Measurements from ENCODE around the gene ERMN. TPM values are rescaled to one million over a fixed set of nuclear protein-coding genes. Genes with fewer than 3 reads are reported as not detected.

The ERMN gene
- total RNA-seq, 4 donors from 2014 or later, result 0.14 to 0.64 TPM; not detected in 2

GRCh38 chr2:157326698-157327097 is 1.1 kb upstream of the ERMN start:
- Histone ChIP-seq H3K4me1 (peaks cover 0 to 35% (median 17%) of the 10 kb centered on the region in 4 donors), H3K36me3 (no peaks in the 10 kb centered on the region), H3K4me3 (no peak overlapping the region), H3K27me3 (no peaks in the 10 kb centered on the region), H3K9me3 (no peaks in the 10 kb centered on the region), H3K27ac (no peak overlapping the region)
- TF ChIP-seq POLR2A (IDR thresholded peaks at IDR 0.05) (no peak), EP300 (IDR thresholded peaks at IDR 0.05; ENCODE audit: low read depth) (no peak), POLR2AphosphoS5 (IDR thresholded peaks at IDR 0.05) (no peak), CTCF (IDR thresholded peaks at IDR 0.05) (no peak)
- in situ Hi-C loops (cut with MboI; ENCODE audit: low pct_ligation_motif_present in 1 of 4, low pct_unique_long_range_greater_than_20kb in 1 of 4, low sequenced_read_pairs in 3 of 4), result loop anchor here in 2 of 4 donors (25.0 kb wide), 2 partner anchors 161 to 686 kb away; no protein-coding TSS in a partner anchor
- intact Hi-C loops (cut with DNase I; ENCODE audit: low total_unique reads), result no loop called here
- no peak for DNase-seq
- WGBS, 2 donors (ENCODE audit: low coverage in 1 of 2), result 78 to 90% methylated on average over 3 of the region's 3 CpGs

DNA sequence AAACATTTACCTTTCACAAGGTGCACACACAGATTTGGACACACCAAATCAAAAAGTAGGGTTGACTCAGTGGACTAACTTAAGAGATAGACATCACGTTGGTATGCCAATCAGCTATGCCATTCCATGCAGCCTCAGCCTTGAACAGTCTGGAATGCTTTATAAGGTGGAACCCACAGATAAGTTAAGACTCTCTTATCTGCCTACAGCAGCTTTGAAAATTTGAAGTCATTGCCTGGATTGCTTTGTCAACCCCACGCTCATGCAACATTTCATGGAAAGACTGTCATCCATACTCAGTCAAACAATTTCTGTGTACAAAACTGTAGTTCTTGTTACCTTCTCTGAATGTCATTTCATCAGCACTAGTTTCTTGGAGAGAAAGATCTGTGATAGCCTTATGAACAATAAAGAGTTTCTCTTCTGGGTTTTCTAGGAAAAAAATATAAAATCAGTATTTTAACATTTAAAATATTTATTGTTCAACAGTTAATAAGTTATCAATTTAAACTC is 1.2 kb downstream of the ERMN start:
- TF ChIP-seq EP300 (IDR thresholded peaks at IDR 0.05; ENCODE audit: low read depth) (no peak), CTCF (IDR thresholded peaks at IDR 0.05) (no peak), POLR2A (IDR thresholded peaks at IDR 0.05) (no peak), POLR2AphosphoS5 (IDR thresholded peaks at IDR 0.05) (no peak)
- WGBS, 2 donors (ENCODE audit: low coverage in 1 of 2), result 91 to 93% methylated on average over 2 of the region's 2 CpGs
- Histone ChIP-seq H3K4me1 (peaks cover 0 to 20% (median 10%) of the 10 kb centered on the region in 4 donors), H3K27ac (no peak overlapping the region), H3K36me3 (no peaks in the 10 kb centered on the region), H3K27me3 (no peaks in the 10 kb centered on the region), H3K9me3 (no peaks in the 10 kb centered on the region), H3K4me3 (no peak overlapping the region)
- no peak for DNase-seq
- intact Hi-C loops (cut with DNase I; ENCODE audit: low total_unique reads), result no loop called here
- in situ Hi-C loops (cut with MboI; ENCODE audit: low pct_ligation_motif_present in 1 of 4, low pct_unique_long_range_greater_than_20kb in 1 of 4, low sequenced_read_pairs in 3 of 4), result loop anchor here in 2 of 4 donors (25.0 kb wide), 2 partner anchors 438 to 688 kb away; no protein-coding TSS in a partner anchor

GRCh38 chr2:157322432-157322831 is 3.2 kb downstream of the ERMN start:
- 81 to 92% methylated on average over 2 to 4 of the region's 4 CpGs for WGBS, 2 donors (ENCODE audit: low coverage in 1 of 2)
- intact Hi-C loops (cut with DNase I; ENCODE audit: low total_unique reads), result no loop called here
- Histone ChIP-seq H3K36me3 (no peaks in the 10 kb centered on the region), H3K4me1 (peaks cover 0 to 2% (median 0%) of the 10 kb centered on the region in 4 donors), H3K9me3 (no peaks in the 10 kb centered on the region), H3K27me3 (no peaks in the 10 kb centered on the region), H3K27ac (no peak overlapping the region), H3K4me3 (no peak overlapping the region)
- no peak for DNase-seq
- TF ChIP-seq POLR2AphosphoS5 (IDR thresholded peaks at IDR 0.05), result no peak
- TF ChIP-seq POLR2A (IDR thresholded peaks at IDR 0.05), result no peak
- no peak for TF ChIP-seq EP300 (IDR thresholded peaks at IDR 0.05; ENCODE audit: low read depth)
- TF ChIP-seq CTCF (IDR thresholded peaks at IDR 0.05), result no peak
- in situ Hi-C loops (cut with MboI; ENCODE audit: low pct_ligation_motif_present in 1 of 4, low pct_unique_long_range_greater_than_20kb in 1 of 4, low sequenced_read_pairs in 3 of 4), result loop anchor here in 2 of 4 donors (25.0 kb wide), 2 partner anchors 440 to 690 kb away; no protein-coding TSS in a partner anchor

DNA sequence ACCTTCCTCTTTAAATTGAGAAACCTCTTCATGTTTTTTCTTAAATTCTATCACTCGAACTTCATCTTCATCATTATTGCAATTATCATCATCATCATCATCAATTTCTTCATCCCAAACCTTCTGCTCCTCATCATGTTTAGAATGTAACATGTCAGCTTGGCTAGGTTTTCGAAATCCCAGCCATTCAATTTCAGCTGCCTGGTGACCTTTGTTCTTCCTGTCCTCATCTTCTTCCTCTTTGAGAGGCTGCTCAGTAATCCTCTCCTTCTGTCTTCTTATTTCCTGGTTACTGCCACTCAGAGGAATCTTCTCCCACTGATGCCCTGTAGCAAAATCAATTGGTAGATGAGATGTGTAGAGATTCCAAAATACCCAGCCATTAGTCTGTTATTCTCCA is 4.2 kb downstream of the ERMN start:
- intact Hi-C loops (cut with DNase I; ENCODE audit: low total_unique reads) (no loop called here), in situ Hi-C loops (cut with MboI; ENCODE audit: low pct_ligation_motif_present in 1 of 4, low pct_unique_long_range_greater_than_20kb in 1 of 4, low sequenced_read_pairs in 3 of 4) (loop anchor here in 2 of 4 donors (25.0 kb wide), 2 partner anchors 441 to 691 kb away; no protein-coding TSS in a partner anchor)
- H3K9me3 ChIP-seq, result no peaks in the 10 kb centered on the region
- WGBS, 2 donors (ENCODE audit: low coverage in 1 of 2), result 46 to 57% methylated on average over 2 of the region's 2 CpGs
- no peak for DNase-seq
- TF ChIP-seq POLR2A (IDR thresholded peaks at IDR 0.05), result no peak
- TF ChIP-seq CTCF (IDR thresholded peaks at IDR 0.05), result no peak
- no peak for TF ChIP-seq POLR2AphosphoS5 (IDR thresholded peaks at IDR 0.05)
- no peak overlapping the region for H3K4me3 ChIP-seq
- no peaks in the 10 kb centered on the region for H3K4me1 ChIP-seq
- no peaks in the 10 kb centered on the region for H3K27me3 ChIP-seq
- H3K27ac ChIP-seq, result no peak overlapping the region
- no peaks in the 10 kb centered on the region for H3K36me3 ChIP-seq
